Endodermal cell (in vitro differentiated cells): ENCODE measurements around the gene ERICH6. TPM values are rescaled to one million over a fixed set of nuclear protein-coding genes. Genes with fewer than 3 reads are reported as not detected.

Source experiments
- DNase-seq: peaks from one replicate; pipeline ENCODE4 v3.0.0-alpha.2; 2017
- H3K27ac ChIP-seq: 2 replicates; pipeline ENCODE4 v1.5.1; 2013; ENCODE audit warnings: mild to moderate bottlenecking, low read depth, low read length, moderate library complexity
- H3K27me3 ChIP-seq: 2 replicates; pipeline ENCODE4 v1.6.1; 2013; ENCODE audit warnings: mild to moderate bottlenecking, low read length, moderate library complexity; ENCODE audit not compliant: insufficient read depth, control insufficient read depth, poor library complexity, severe bottlenecking
- H3K36me3 ChIP-seq: 2 replicates; pipeline ENCODE4 v1.7.0; 2013; ENCODE audit warnings: mild to moderate bottlenecking, low read length, moderate library complexity; ENCODE audit not compliant: control insufficient read depth, insufficient read depth
- H3K4me1 ChIP-seq: one replicate; pipeline ENCODE4 v1.7.0; 2013; ENCODE audit warnings: low read length; ENCODE audit not compliant: control insufficient read depth, insufficient read depth
- H3K4me3 ChIP-seq: 2 replicates; pipeline ENCODE4 v1.5.1; 2013; ENCODE audit warnings: mild to moderate bottlenecking, low read length, moderate library complexity
- H3K9ac ChIP-seq: 2 replicates; pipeline ENCODE4 v1.6.1; 2013; ENCODE audit warnings: mild to moderate bottlenecking, low read length, moderate library complexity; ENCODE audit not compliant: poor library complexity, severe bottlenecking; ENCODE audit errors: extremely low read depth
- H3K9me3 ChIP-seq: 2 replicates; pipeline ENCODE4 v1.6.1; 2013; ENCODE audit warnings: mild to moderate bottlenecking, low read length, moderate library complexity; ENCODE audit not compliant: control insufficient read depth
- H3K27ac Mint-ChIP-seq: 2 replicates; pipeline ENCODE4 v1.8.0; 2020; ENCODE audit warnings: mixed read lengths
- H3K27me3 Mint-ChIP-seq: 2 replicates; pipeline ENCODE4 v1.8.0; 2021; ENCODE audit warnings: mild to moderate bottlenecking, mixed read lengths; ENCODE audit not compliant: insufficient read depth
- H3K36me3 Mint-ChIP-seq: 2 replicates; pipeline ENCODE4 v1.8.0; 2020; ENCODE audit warnings: low read depth, mixed read lengths
- H3K4me1 Mint-ChIP-seq: 2 replicates; pipeline ENCODE4 v1.8.0; 2020; ENCODE audit warnings: mixed read lengths
- H3K4me3 Mint-ChIP-seq: 2 replicates; pipeline ENCODE4 v1.8.0; 2020; ENCODE audit warnings: mild to moderate bottlenecking, moderate library complexity, mixed read lengths
- H3K9me3 Mint-ChIP-seq: 2 replicates; pipeline ENCODE4 v1.8.0; 2020; ENCODE audit warnings: mild to moderate bottlenecking, mixed read lengths
- CTCF ChIP-seq: fragments of 200-600 bp; sonication (generic); conservative IDR thresholded peaks from 2 replicates; pipeline ENCODE4 v1.5.0; 2021; ENCODE audit warnings: antibody characterized with exemption, mild to moderate bottlenecking
- WGBS, 2 experiments: methylation state at CpG; one replicate each; pipeline versions ENCODE4 v1.1.5 to v1.1.7; 2013; ENCODE audit warnings: missing lambda C conversion rate in 2 of 2, mixed read lengths in 1 of 2; ENCODE audit not compliant: insufficient coverage in 1 of 2, insufficient read length in 1 of 2; 5-methylcytosine and 5-hydroxymethylcytosine counted together
- total RNA-seq, 2 donors: library from RNA; stranded (reverse); fragmentation: NEBNext Ultra II Directional in 1 of 2; extraction: Animal tissue kit (Norgen Biotek cat#: 25700) in 1 of 2; gene quantifications; 2 replicates in 1 of 2; 3 replicates in 1 of 2; pipeline ENCODE4 v1.2.1, GENCODE V29; 2021

The ERICH6 gene
- total RNA-seq, 2 donors from 2014 or later = 0.42 TPM; not detected in 1

- Histone ChIP-seq H3K27me3 (no peaks in the 10 kb centered on the region), H3K9ac (no peak overlapping the region), H3K4me1 (peaks cover 5% of the 10 kb centered on the region), H3K4me3 (no peak overlapping the region), H3K9me3 (no peaks in the 10 kb centered on the region), H3K36me3 (no peaks in the 10 kb centered on the region), H3K27ac (no peak overlapping the region)
- Mint-ChIP-seq H3K4me1 (peaks cover 16% of the 10 kb centered on the region), H3K4me3 (no peak overlapping the region), H3K27ac (no peak overlapping the region), H3K36me3 (peaks cover under 1% of the 10 kb centered on the region), H3K9me3 (peaks cover 5% of the 10 kb centered on the region), H3K27me3 (no peaks in the 10 kb centered on the region)
- no peak for TF ChIP-seq CTCF
- WGBS, 2 experiments = 73% methylated on average over 4 of the region's 5 CpGs; no CpG with 5 or more reads in 1 of the 2 experiments
- no peak for DNase-seq
Measured at GRCh38 chr3:150639262-150639661, 64.5 kb downstream of the ERICH6 start.

GRCh38 chr3:150636258-150636657, 67.5 kb downstream of the ERICH6 start:
- Mint-ChIP-seq H3K4me1 (peaks cover 28% of the 10 kb centered on the region), H3K36me3 (peaks cover 3% of the 10 kb centered on the region), H3K27ac (no peak overlapping the region), H3K27me3 (no peaks in the 10 kb centered on the region), H3K9me3 (peaks cover 5% of the 10 kb centered on the region), H3K4me3 (no peak overlapping the region)
- no peaks in the 10 kb centered on the region for H3K27me3 ChIP-seq
- peaks cover 3% of the 10 kb centered on the region for H3K36me3 ChIP-seq
- DNase-seq = no peak
- no peaks in the 10 kb centered on the region for H3K9me3 ChIP-seq
- no peak overlapping the region for H3K9ac ChIP-seq
- peaks cover 15% of the 10 kb centered on the region for H3K4me1 ChIP-seq
- 89 to 100% methylated on average over 3 to 4 of the region's 5 CpGs for WGBS, 2 experiments
- TF ChIP-seq CTCF = no peak
- no peak overlapping the region for H3K27ac ChIP-seq
- no peak overlapping the region for H3K4me3 ChIP-seq

GRCh38 chr3:150635526-150635925, 68.2 kb downstream of the ERICH6 start:
- H3K27ac Mint-ChIP-seq = peak overlapping the region; percentile 3
- H3K9me3 Mint-ChIP-seq = peaks cover 5% of the 10 kb centered on the region

More at GRCh38 chr3:150635526-150635925, 68.2 kb downstream of the ERICH6 start:
- Mint-ChIP-seq H3K4me3 (no peak overlapping the region), H3K4me1 (peaks cover 28% of the 10 kb centered on the region), H3K36me3 (peaks cover 5% of the 10 kb centered on the region), H3K27me3 (no peaks in the 10 kb centered on the region)
- Histone ChIP-seq H3K9ac (no peak overlapping the region), H3K4me3 (no peak overlapping the region), H3K36me3 (peaks cover 11% of the 10 kb centered on the region), H3K4me1 (peaks cover 17% of the 10 kb centered on the region), H3K27ac (no peak overlapping the region), H3K9me3 (no peaks in the 10 kb centered on the region), H3K27me3 (no peaks in the 10 kb centered on the region)
- TF ChIP-seq CTCF = no peak
- 83 to 86% methylated on average over 1 of the region's 1 CpG for WGBS, 2 experiments
- DNase-seq = no peak
